HL-60/S4 treated with retinoic acid at 250 ng/mL for 4 days and 3 days (cell line): ENCODE measurements around the gene RRAS2.

Experiments
- in situ Hi-C: fragments of 300-500 bp; cut with MboI; formaldehyde crosslinking; loops from 2 replicates; pipeline ENCODE4 v1.7.0; 2022; ENCODE audit warnings: low sequenced_read_pairs

The RRAS2 gene

GRCh38 chr11:14340721-14341120, 18.3 kb downstream of the RRAS2 start:
- in situ Hi-C loops = no loop called here

- in situ Hi-C loops = no loop called here
Observed at GRCh38 chr11:14339356-14339755, 19.6 kb downstream of the RRAS2 start.

- in situ Hi-C loops = no loop called here
Observed at GRCh38 chr11:14336507-14337503, 22.2 kb downstream of the RRAS2 start.

- in situ Hi-C loops = no loop called here
Observed at GRCh38 chr11:14335712-14336111, 23.3 kb downstream of the RRAS2 start.

- in situ Hi-C loops = no loop called here
Observed at GRCh38 chr11:14334893-14335292, 24.1 kb downstream of the RRAS2 start.

GRCh38 chr11:14334192-14334591, 24.8 kb downstream of the RRAS2 start:
- in situ Hi-C loops = no loop called here

DNA sequence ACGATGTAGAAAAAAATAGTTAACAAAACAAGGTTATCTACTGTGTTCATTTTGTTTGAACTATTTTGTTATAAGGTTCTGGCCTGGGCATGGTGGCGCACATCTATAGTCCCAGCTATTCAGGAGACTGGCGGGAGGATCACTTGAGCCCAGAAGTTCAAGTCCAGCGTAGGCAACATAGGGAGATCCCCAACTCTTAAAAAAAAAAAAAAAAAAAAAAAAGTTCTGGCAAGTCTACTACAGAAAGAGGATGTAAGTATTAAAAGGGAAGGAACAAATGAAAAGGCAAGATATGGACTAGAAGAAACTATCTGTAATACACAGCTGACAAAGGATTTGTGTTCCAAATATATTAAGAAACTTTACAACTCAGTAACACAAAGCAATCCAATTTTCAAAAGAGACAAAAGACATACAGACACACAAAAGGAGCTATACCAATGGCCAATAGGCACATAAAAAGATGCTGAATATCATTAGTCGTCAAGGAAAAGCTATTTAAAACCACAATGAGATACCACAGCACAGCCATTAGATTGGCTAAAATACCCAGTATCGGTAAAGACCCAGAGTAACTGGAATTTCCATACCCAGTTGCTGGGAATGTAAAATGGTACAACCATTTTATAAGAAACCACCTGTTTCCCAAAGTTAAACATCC, 27.4 kb downstream of the RRAS2 start:
- in situ Hi-C loops = no loop called here

GRCh38 chr11:14330881-14331280, 28.1 kb downstream of the RRAS2 start:
- in situ Hi-C loops = no loop called here

GRCh38 chr11:14329702-14330101, 29.3 kb downstream of the RRAS2 start:
- in situ Hi-C loops = no loop called here

DNA sequence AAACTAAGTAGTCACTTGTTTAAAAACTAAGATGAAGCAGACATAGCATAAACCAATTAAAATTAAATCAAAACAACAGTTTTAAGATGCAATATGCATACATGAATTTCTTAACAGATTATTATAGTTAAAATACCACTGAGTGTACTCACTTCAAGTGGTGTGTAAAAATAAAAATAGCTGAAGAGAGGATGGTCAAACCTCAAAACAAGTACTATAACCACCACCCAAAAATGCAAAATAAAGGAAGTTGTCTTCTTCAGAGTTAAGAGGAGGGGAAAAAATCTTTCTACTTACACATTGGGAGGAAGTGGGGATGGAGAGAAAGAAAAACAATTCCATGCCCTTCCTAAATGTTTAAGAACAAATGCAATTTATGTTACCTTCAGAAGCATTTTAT, 31.9 kb downstream of the RRAS2 start:
- in situ Hi-C loops = no loop called here

GRCh38 chr11:14323118-14323676, 35.8 kb downstream of the RRAS2 start:
- in situ Hi-C loops = no loop called here

DNA sequence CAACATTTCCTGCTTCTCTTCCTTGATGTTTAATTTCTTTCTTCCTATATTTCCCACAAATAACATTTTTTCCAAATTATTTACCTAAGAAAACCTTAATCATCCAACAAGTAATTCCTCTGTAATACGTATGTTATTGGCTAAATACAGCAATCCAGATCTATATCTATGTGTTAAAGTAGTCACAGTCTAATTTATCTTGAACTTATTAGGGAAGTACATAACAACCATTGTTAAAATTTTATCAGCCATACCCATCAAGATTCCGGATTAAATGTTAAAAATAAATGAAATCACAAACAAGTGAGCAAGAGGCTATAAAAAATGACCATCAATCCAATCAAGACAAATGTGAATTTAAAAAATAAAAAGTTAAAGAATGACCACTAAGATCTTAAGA, 36.5 kb downstream of the RRAS2 start:
- in situ Hi-C loops = no loop called here

DNA sequence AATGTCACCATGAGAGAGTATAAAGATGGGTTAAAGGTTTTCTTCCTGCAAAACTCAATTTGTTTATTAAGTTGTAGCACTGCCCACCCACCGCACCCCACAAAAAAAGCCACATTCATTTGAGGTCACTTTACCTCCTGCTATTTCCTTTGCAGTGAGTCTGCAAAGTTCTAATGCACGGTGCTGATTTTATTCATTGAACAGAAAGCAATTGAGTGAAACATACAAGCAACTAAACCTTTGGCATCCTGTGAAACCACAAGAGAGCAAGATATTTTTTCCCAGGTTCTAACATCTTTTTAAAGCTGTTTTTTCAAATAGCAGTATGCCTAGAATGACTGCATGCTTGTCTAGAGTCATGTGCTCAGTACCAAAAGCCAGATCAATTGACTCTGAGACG, 39.0 kb downstream of the RRAS2 start:
- in situ Hi-C loops = no loop called here

DNA sequence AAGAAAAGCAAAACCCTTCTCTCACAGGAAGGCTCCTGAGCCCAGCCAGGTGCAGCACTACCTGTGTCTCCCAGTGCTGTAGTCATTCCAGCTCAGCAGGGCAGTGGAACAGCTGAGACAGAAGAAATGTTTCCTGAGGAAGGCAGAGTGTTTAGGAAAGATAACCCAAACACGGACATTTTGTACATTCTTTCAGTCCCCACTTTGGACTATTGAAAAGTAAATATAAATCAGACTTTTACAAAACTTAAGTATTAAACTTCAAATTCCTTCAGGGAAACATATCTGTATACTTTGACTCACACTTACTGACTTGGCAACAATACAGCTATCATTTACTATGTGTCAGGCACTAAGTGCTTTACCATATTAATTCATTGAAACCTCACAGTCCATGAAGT, 40.4 kb downstream of the RRAS2 start:
- in situ Hi-C loops = no loop called here

- in situ Hi-C loops = no loop called here
Observed at GRCh38 chr11:14317659-14318325, 41.2 kb downstream of the RRAS2 start.

DNA sequence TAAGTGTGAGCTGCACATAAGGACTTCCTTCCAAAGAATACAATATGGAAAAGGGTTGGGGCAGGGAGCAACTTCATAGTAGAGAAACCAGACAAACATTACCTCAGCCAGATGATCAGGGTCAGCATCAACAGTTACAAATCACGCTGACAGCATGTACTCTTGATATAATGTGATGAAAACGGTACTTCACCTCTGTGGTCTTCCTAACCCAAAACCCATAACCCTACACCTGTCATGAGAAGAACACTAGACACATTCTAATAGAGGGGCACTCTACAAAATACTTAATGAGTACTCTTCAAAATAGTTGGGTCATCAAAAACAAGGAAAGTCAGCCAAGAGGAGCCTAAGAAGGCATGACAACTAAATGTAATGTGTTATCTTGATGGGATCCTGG, 43.9 kb downstream of the RRAS2 start:
- in situ Hi-C loops = no loop called here

DNA sequence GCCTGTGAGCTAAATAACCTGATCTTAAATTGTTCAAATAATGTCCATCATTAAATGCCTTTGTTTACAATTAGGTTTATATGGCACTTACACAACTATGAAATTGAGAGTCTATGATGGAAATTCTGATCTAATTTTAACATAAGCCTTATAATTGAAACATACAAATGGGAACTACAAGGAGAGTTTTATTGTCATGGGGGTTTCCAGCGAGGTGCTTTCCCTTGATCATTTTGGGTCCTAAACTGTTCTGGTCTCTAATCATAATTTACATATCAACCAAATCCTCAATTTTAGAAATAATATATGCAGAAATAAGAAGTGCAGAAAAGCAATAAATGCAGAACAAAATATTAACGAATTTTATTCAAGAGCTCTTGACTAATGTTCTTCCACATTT, 44.9 kb downstream of the RRAS2 start:
- in situ Hi-C loops = no loop called here

DNA sequence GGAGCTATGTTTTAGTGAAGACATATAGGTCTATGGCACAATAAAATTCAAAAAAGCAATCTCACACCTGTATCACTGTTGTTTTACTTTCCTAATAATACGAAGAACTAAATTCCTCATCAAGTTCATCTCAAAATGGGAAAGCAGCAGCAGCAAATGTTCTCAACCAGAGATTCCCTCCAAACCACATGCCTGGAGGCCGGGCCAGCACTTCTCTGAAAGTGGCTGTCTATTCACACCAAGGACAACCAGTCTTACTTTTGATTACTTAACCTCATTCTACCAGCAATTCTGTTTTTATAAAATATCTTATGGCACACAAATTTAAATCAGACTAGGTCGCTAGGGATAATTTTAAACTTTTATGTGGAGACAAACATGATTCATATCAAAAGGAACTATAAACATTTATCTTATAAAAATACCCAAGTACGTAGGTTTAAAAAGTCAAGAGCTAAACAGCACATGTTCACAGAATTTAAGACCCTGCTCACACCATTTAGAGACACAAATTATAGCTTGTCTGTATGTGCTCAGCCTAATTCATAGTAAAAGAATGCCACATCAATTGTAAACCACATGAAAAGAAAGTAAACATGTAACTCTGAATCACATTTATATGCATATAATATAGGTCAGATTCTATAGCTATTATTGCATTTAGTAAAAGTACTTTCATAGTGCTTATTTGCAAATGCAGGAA, 46.1 kb downstream of the RRAS2 start:
- in situ Hi-C loops = no loop called here

DNA sequence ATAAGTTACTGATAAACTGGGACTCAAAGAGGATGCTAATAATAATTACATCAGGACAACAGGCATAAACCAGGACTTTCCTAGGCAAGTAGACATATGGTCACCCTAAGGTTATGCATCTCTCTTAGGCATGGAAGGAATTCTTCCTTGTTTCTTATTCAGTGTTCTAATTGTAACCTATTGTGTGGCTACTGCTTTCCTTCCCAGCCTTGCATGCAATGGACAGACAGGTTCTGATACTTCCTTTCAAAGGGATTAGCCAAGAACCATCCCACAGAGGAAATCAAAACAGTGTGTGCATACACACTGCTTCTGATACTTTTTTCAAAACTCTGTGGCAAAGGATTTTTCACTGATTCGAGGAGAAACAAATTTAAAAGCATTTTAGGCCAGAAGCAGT, 48.3 kb downstream of the RRAS2 start:
- in situ Hi-C loops = no loop called here

GRCh38 chr11:14309425-14310192, 49.4 kb downstream of the RRAS2 start:
- in situ Hi-C loops = no loop called here
